ENCODE results near the gene FGF1. TPM values are rescaled to one million over a fixed set of nuclear protein-coding genes. Genes with fewer than 3 reads are reported as not detected.

The FGF1 gene
- total RNA-seq, 2 experiments from 2014 or later, result not detected

DNA sequence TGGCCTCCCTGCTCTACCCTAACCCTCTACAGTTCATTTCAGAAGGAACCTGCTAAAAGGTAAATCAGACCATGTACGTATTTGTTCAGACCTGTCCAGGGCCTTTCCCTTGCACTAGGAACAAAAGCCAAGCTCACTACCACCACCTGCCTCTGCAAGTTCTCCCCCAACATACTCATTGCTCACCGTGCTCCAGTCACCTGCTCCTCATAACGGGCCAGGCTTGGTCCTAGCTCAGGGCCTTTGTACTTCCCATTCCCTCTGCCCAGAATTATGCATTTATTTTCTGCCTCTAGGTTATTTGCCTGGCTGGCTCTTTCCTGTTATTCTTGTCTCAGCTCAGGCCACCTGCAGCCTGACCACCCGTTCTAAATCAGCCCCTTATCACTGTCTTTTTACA is 4.8 kb upstream of the FGF1 start:
- CTCF ChIA-PET, result no interaction called here
- H3K36me3 Mint-ChIP-seq (ENCODE audit: low read depth), result no peaks in the 10 kb centered on the region

DNA sequence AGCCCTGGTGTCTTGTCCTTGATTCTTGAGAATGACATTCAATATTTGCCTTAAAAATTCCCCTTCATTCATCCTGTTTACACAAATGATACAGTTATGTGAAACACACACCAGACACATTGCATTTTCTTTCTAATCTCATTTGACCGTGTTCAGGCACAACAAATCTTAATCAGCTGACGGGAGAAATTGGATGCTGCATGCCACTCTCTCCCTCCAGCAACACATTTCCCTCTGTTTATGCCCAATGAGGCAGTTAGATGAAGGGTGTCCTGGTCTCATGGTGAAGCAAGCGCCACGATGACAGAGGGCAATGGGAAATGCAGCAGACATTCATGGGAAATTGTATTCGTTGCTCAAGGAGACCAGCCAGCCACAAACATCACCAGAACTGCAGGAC is 3.2 kb upstream of the FGF1 start:
- H3K4me3 Mint-ChIP-seq, result no peak overlapping the region
- ChIA-PET CTCF (interaction anchor here (0.6 to 1.4 kb wide), 2 partner anchors 9 to 610 kb away, joined by 3 to 6 read pairs; no protein-coding TSS in a partner anchor), POLR2A (no interaction called here)
- no peaks in the 10 kb centered on the region for H3K4me1 Mint-ChIP-seq
- H3K27ac Mint-ChIP-seq, result no peak overlapping the region
- H3K27me3 Mint-ChIP-seq, result peaks cover 3% of the 10 kb centered on the region
- no peak for DNase-seq
- no peaks in the 10 kb centered on the region for H3K9me3 Mint-ChIP-seq
- no peaks in the 10 kb centered on the region for H3K36me3 Mint-ChIP-seq (ENCODE audit: low read depth)

More for the DNA sequence above, 4.8 kb upstream of the FGF1 start:
- Mint-ChIP-seq H3K9me3 (no peaks in the 10 kb centered on the region), H3K4me1 (no peaks in the 10 kb centered on the region), H3K27ac (no peak overlapping the region), H3K4me3 (no peak overlapping the region), H3K27me3 (peaks cover 3% of the 10 kb centered on the region)
- DNase-seq, result no peak
- POLR2A ChIA-PET, result no interaction called here

DNA sequence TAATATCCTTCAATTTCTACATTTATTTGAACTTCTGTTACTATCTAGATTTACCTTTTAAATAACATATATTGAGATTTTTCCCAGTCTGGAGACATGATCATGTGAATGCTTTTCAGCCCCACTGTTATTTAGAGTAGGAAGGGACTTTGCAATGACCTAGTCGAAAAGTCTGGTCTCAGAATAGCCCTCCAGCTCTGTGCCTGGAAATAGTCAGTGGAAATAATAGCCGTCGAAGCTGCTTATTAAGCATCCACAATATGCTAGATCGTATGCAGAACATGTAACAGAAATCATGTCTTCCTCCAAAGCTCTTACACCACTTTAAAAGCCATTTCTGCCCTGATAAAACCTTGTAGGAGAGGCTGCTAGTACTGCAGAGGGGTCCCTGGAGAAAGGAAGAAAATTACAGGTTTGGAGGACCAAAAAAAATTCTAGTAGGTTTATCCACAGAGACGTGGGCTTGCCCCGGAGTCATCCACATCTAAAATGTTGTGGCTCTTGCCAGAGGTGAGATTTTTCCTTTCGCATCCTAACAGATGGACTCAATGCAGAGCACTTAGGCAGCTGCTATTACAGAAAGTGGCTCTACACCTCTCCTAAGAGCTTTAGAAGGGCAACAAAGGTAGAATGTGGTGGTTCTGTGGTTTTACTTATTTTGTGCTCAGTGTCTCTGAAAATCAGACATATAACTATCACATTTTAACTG is 2.5 kb upstream of the FGF1 start:
- ChIA-PET CTCF (interaction anchor here (0.6 to 3.6 kb wide), 3 partner anchors 10 to 609 kb away, joined by 3 to 15 read pairs (median 6); no protein-coding TSS in a partner anchor), POLR2A (no interaction called here)
- no peaks in the 10 kb centered on the region for H3K4me1 Mint-ChIP-seq
- no peaks in the 10 kb centered on the region for H3K9me3 Mint-ChIP-seq
- H3K36me3 Mint-ChIP-seq (ENCODE audit: low read depth), result no peaks in the 10 kb centered on the region
- no peak overlapping the region for H3K27ac Mint-ChIP-seq
- H3K4me3 Mint-ChIP-seq, result no peak overlapping the region
- peaks cover 3% of the 10 kb centered on the region for H3K27me3 Mint-ChIP-seq
- no peak for DNase-seq

DNA sequence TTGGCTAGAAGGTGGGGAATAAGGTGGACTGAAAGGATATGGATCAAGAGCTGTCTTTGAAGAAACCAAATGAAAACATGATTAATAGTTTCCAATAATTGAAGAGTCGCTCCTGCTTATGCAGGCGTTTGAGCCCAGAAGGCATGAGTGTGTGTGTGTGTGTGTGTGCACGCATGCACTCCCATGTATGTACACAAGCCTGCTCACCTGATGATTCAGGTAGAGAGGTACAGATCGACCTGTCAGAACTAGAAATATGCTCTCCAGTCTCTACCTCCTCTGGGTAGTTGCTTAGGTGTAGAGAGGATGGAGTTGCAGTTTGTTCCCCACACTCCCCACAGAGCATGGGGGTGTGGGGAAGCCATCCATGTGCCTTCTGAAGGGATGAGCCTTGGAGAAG is 1.1 kb upstream of the FGF1 start:
- Mint-ChIP-seq H3K27ac (no peak overlapping the region), H3K27me3 (peaks cover 3% of the 10 kb centered on the region), H3K4me3 (no peak overlapping the region), H3K36me3 (ENCODE audit: low read depth) (no peaks in the 10 kb centered on the region), H3K4me1 (no peaks in the 10 kb centered on the region), H3K9me3 (no peaks in the 10 kb centered on the region)
- no peak for DNase-seq
- ChIA-PET CTCF (interaction anchor here (3.6 kb wide), 1 partner anchor 11 kb away, joined by 15 read pairs; no protein-coding TSS in a partner anchor), POLR2A (no interaction called here)

DNA sequence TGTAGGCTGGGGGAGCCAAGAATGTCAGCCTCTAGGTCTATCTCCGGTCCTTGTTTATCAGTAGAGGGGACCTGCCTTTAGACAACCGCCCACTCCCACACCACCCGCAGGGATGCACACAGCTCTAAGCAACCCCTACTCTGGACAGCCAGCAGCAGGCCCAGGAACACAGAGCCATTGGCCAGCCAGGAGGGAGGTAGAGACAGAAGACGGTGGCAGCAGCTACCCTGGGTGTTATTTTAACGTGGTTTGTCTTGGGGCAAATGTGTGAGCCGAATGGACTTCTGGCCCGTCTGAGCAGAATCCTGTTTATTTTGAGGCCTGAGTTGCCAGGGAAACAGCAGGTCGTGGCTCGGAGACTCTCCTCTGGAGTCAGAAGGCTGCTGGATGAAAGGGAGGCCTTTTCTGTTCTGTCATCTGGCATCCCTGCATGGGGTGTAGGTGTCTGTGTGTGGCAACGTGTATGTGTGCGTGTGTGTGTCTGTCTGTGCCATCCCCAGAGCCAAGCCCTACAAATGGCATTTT is 382 bp upstream of the FGF1 start:
- no peaks in the 10 kb centered on the region for H3K9me3 Mint-ChIP-seq
- no peaks in the 10 kb centered on the region for H3K4me1 Mint-ChIP-seq
- ChIA-PET CTCF (interaction anchor here (3.6 kb wide), 1 partner anchor 12 kb away, joined by 15 read pairs; no protein-coding TSS in a partner anchor), POLR2A (no interaction called here)
- no peak for DNase-seq
- H3K27ac Mint-ChIP-seq, result no peak overlapping the region
- H3K36me3 Mint-ChIP-seq (ENCODE audit: low read depth), result no peaks in the 10 kb centered on the region
- no peak overlapping the region for H3K4me3 Mint-ChIP-seq
- peaks cover 3% of the 10 kb centered on the region for H3K27me3 Mint-ChIP-seq

DNA sequence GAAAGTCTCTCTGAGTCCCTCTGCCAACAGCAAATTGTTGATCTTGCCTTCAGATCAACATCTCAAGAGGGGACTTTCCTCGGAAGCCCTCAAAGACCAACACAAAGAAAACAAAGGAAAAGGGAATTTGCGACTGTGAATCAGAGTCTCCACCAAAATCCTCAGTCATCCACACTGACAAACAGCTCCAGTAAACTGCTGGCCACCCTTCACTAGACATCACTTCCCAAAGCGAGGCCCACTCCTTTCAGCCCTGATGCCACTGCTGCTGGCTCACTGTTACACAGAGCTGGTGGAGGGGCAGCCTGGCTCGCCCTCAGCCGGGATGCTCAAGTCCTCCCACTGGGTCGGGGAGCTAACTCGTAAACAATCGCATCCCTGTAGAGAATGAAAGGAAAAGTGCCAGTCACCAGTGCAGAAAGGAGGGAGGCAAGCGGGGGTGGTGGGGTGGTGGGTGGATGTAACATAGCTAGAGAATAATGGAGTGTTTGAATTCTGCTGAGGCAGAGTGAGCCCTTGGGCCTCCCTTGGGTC is 1.3 kb downstream of the FGF1 start:
- H3K27ac Mint-ChIP-seq, result no peak overlapping the region
- POLR2A ChIA-PET, result no interaction called here
- CTCF ChIA-PET, result no interaction called here

DNA sequence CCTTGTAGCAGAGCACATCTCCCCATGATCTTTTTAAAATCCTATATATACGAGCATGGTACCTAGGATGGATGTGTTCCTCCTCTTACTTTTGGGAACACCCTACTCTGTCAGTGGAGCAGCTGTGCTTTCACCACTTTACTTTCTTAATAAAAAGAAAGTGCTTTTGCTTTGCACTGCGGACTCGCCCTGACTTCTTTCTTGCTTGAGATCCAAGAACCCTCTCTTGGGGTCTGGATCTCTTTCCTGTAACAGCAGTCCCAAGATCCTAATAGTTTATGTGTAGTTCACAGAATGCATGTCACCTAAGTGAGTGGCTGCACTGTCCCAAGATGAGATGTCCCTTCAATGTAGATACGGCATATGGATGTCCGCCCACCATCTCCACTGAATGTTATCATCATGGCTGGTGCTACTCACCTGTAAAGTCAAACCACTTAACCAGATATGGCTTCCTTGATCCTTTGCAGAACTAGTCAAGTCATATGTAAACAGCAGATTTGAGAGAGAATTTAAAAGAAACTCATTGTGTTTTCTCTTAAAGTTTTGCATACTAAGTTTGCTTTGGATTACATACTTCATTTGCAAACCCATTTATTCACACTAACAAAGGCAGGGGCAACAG is 1.9 kb downstream of the FGF1 start:
- POLR2A ChIA-PET, result no interaction called here
- CTCF ChIA-PET, result no interaction called here
- no peaks in the 10 kb centered on the region for H3K4me1 Mint-ChIP-seq
- peaks cover 3% of the 10 kb centered on the region for H3K27me3 Mint-ChIP-seq
- no peak for DNase-seq
- no peak overlapping the region for H3K27ac Mint-ChIP-seq
- no peaks in the 10 kb centered on the region for H3K9me3 Mint-ChIP-seq
- H3K36me3 Mint-ChIP-seq (ENCODE audit: low read depth), result no peaks in the 10 kb centered on the region
- H3K4me3 Mint-ChIP-seq, result no peak overlapping the region

More for the DNA sequence above, 1.3 kb downstream of the FGF1 start:
- H3K9me3 Mint-ChIP-seq, result no peaks in the 10 kb centered on the region
- DNase-seq, result no peak
- no peak overlapping the region for H3K4me3 Mint-ChIP-seq
- no peaks in the 10 kb centered on the region for H3K36me3 Mint-ChIP-seq (ENCODE audit: low read depth)
- peaks cover 3% of the 10 kb centered on the region for H3K27me3 Mint-ChIP-seq
- no peaks in the 10 kb centered on the region for H3K4me1 Mint-ChIP-seq

DNA sequence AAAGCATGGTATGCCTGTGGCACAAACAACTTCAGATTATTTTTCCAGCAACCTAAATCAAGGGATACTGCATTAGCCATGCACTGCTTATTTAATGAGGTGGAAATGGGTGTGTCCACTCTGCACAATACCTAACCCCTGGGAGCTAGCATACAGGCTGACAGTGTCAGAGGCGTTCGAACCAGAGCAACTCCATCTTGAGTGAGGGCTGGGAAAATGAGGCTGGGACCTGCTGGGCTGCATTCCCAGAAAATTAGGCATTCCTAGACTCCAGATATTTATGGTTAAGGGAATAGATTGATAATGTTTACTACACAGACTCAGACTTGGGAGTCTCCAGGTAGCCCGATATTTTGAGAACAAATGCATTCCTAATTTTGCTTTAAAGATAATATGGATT is 2.8 kb downstream of the FGF1 start:
- no peaks in the 10 kb centered on the region for H3K4me1 Mint-ChIP-seq
- no peak for DNase-seq
- H3K9me3 Mint-ChIP-seq, result no peaks in the 10 kb centered on the region
- peaks cover 3% of the 10 kb centered on the region for H3K27me3 Mint-ChIP-seq
- POLR2A ChIA-PET, result no interaction called here
- no peak overlapping the region for H3K4me3 Mint-ChIP-seq
- CTCF ChIA-PET, result interaction anchor here (1.2 to 1.4 kb wide), 2 partner anchors 12 to 96 kb away, joined by 3 read pairs; no protein-coding TSS in a partner anchor
- no peak overlapping the region for H3K27ac Mint-ChIP-seq
- H3K36me3 Mint-ChIP-seq (ENCODE audit: low read depth), result no peaks in the 10 kb centered on the region

DNA sequence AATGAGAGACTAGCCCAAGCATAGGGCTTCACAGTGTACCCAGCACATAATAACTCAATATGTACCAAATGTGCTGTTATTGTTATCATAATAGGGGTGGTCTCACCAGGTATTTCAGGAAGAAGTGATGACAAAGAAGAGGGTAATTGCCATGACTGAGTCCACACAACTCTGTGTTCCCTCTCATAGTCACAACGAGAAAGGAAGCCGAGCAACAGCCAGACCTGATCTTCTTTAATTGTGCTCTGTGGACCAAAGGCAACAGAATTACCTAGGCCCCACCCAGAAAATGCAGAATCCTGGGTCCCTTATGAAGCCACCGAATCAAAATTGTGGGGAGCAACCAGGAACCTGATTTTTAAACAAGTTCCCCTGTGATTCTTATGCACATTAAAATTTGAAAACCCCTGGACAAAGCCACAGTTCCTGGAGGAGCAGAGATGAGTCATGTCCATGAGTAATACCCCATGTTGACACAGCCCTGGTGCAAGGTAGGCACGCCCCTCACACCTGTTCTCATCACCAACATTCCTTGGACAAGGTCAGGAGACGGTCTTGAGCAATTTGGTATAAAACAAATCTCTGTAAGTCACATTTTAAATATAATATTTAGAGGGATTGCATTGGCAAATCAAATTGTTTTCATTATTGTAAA is 5.2 kb downstream of the FGF1 start:
- Mint-ChIP-seq H3K4me3 (no peak overlapping the region), H3K27ac (no peak overlapping the region), H3K4me1 (no peaks in the 10 kb centered on the region), H3K36me3 (ENCODE audit: low read depth) (no peaks in the 10 kb centered on the region), H3K9me3 (no peaks in the 10 kb centered on the region), H3K27me3 (peaks cover 3% of the 10 kb centered on the region)
- DNase-seq, result no peak
- POLR2A ChIA-PET, result no interaction called here
- CTCF ChIA-PET, result interaction anchor here (0.8 kb wide), 1 partner anchor 18 kb away, joined by 3 read pairs; no protein-coding TSS in a partner anchor

DNA sequence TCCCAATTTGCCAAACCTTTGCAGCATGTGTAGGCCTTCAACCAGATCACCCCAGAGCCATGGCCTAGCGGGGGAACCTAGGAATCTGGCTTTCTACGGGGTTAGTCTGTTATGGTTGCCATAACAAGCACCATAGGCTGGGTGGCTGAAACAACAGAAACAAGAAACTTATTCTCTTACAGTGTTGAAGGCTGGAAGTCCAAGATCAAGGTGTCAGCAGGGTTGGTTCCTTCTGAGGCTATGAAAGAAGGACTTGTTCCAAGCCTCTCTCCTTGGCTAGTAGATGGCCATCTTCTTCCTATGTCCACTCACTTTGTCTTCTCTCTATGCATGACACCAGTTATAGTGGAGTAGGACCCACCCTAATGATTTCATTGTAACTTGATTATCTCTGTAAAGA is 6.1 kb downstream of the FGF1 start:
- ChIA-PET POLR2A (no interaction called here), CTCF (no interaction called here)

DNA sequence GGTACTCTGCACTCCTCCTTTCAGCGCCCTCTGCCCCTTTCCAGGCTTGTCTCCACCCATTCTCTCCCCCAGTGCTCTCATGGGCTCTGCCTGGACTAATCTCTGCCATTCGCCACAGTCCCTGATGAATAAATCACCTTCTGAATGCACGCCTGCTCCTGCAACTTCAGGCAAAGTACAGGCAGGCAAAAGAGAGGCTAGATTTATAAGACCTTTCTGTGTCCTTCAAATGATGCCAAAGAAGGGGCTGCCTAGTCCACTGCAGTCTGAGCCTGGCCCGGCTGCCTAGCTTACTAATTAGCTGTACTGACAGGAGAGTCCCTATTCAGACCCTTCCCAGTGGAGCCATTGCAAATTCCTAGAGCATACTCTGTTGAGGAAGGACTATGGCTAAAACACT is 7.4 kb downstream of the FGF1 start:
- peaks cover 5% of the 10 kb centered on the region for H3K27me3 Mint-ChIP-seq
- ChIA-PET CTCF (interaction anchor here (1.3 kb wide), 1 partner anchor 23 kb away, joined by 4 read pairs; no protein-coding TSS in a partner anchor), POLR2A (no interaction called here)
- no peak overlapping the region for H3K27ac Mint-ChIP-seq
- H3K9me3 Mint-ChIP-seq, result no peaks in the 10 kb centered on the region
- H3K4me3 Mint-ChIP-seq, result no peak overlapping the region
- DNase-seq, result no peak
- no peaks in the 10 kb centered on the region for H3K36me3 Mint-ChIP-seq (ENCODE audit: low read depth)
- no peaks in the 10 kb centered on the region for H3K4me1 Mint-ChIP-seq

More for the DNA sequence above, 6.1 kb downstream of the FGF1 start:
- Mint-ChIP-seq H3K4me3 (no peak overlapping the region), H3K4me1 (no peaks in the 10 kb centered on the region), H3K27ac (no peak overlapping the region), H3K36me3 (ENCODE audit: low read depth) (no peaks in the 10 kb centered on the region), H3K27me3 (peaks cover 3% of the 10 kb centered on the region), H3K9me3 (no peaks in the 10 kb centered on the region)
- no peak for DNase-seq

DNA sequence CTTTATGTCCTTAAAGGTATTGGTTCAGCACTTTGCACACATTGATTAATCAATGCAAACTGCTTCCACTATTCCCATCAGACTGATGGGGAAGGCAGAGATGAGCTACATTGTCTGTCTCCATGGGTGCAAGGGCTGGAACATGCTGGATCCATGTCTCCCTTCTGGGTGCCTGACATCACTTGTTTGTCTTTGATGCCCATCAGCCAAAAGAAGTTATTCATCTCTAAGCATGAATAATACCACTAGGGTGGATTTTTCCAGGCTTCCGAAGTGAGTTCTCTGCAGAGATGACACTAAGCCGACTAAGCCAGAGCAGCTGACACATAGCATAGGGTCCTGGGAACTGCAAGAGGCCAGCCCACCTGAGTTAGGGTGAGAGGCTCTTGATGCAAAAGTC is 8.7 kb downstream of the FGF1 start:
- no peak for DNase-seq
- Mint-ChIP-seq H3K27me3 (peaks cover 5% of the 10 kb centered on the region), H3K4me1 (no peaks in the 10 kb centered on the region), H3K9me3 (no peaks in the 10 kb centered on the region), H3K27ac (no peak overlapping the region), H3K36me3 (ENCODE audit: low read depth) (no peaks in the 10 kb centered on the region), H3K4me3 (no peak overlapping the region)
- ChIA-PET CTCF (interaction anchor here (1.1 kb wide), 1 partner anchor 22 kb away, joined by 3 read pairs; no protein-coding TSS in a partner anchor), POLR2A (no interaction called here)

DNA sequence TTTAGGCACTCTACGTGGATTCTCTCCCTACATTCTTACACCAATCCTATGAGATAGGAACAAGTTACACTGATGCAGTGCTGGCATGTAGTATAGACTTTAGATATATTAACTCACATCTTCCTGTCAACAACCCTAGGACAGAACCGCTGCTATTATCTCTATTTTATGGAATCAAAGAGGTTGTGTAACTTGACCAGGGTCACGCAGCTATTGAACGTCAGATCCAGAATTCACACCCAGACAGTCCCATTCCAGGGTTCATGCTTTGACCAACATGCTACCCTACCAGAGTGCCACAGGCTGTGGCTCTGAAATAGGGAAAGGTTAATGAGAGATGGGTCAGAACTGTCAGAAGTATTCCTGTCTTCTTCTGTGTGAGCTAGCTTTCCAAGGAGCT is 9.6 kb downstream of the FGF1 start:
- H3K4me1 Mint-ChIP-seq, result no peaks in the 10 kb centered on the region
- peaks cover 5% of the 10 kb centered on the region for H3K27me3 Mint-ChIP-seq
- POLR2A ChIA-PET, result no interaction called here
- no peak for DNase-seq
- no peak overlapping the region for H3K27ac Mint-ChIP-seq
- H3K36me3 Mint-ChIP-seq (ENCODE audit: low read depth), result no peaks in the 10 kb centered on the region
- no peak overlapping the region for H3K4me3 Mint-ChIP-seq
- no peaks in the 10 kb centered on the region for H3K9me3 Mint-ChIP-seq
- CTCF ChIA-PET, result interaction anchor here (0.7 to 1.1 kb wide), 2 partner anchors 21 to 37 kb away, joined by 3 read pairs; no protein-coding TSS in a partner anchor

Measured in activated CD4-positive, alpha-beta memory T cell treated with anti-CD3 and anti-CD28 coated beads, Interleukin-2, amount 10 ng/mL, durations not matched to agents 7 days and 5 days (primary cell).